NCI-H345 treated with DMSO at 0.1 percent for 48 hours (cell line): ENCODE measurements around the gene CDK3.

ENCODE experiments used
- DNase-seq: peaks from one replicate; lab custom pipeline; 2025; ENCODE audit not compliant: unreplicated experiment; lab: John Stamatoyannopoulos, UW

Gene CDK3

DNA sequence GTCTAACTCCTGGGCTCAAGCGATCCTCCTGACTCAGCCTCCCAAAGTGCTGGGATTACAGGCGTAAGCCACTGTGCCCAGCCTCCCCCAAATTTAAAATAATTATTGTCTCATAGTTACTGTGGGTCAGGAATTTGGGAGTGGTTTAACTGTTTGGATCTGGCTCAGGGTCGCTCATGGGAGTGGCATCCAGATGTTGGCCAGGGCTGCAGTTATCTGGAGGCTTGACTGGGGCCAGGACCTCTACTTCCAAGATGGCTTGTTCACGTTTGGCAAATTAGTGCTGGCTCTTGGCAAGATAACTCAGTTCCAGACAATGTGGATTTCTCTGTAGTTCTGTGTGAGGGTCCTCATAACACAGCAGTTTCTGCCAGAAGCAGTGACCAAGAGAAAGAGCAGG, 13.6 kb upstream of the CDK3 start:
- DNase-seq = no peak

- no peak for DNase-seq
Observed at GRCh38 chr17:75991396-75991795, 9.3 kb upstream of the CDK3 start.

DNA sequence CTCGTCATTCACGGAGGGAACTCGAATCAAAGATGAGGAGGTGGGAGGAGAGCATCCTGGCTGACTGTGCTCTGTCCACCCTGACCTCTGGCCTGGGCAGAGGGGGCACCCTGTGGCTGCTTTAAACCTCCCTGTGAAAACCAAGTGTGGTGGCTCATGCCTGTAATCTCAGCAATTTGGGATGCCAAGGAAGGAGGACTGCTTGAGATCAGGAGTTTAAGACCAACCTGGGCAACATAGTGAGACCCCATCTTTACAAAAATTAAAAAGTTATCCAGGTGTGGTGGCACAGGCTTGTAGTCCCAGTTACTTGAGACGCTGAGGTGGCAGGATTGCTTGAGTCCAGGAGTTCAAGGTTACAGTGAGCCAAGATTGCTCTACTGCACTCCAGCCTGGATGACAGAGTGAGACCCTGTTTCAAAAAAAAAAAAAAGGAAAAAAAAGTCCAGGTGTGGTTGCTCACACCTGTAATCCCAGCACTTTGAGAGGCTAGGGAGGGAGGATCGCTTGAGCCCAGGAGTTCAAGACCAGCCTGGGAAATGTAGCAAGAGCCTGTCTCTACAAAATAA, 5.8 kb upstream of the CDK3 start:
- DNase-seq = no peak

DNA sequence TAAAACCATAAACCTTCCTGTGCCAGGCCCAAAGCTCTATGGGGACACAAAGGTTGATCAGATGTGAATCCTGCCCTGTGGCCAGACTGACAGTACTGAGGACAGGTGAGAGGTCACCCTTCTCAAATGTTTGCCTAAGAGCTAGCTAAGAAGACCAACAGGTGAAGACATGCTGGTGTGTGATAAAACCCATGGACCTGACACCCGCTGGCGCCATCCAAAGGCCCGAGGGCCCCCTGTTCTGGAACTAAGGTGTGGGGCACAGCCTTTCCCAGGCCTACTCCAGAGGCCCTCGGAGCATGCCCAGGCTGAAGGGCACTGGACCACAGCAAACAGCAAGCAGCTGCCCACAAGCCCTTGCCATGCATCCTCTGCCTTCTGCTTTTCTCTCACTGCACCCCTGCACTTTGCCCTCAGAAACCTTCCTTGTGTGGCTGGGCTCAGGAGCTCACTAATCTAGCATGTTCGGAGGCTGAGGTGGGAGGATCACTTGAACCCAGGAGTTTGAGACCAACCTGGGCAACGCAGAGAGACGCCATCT, 5.2 kb upstream of the CDK3 start:
- DNase-seq = no peak

DNA sequence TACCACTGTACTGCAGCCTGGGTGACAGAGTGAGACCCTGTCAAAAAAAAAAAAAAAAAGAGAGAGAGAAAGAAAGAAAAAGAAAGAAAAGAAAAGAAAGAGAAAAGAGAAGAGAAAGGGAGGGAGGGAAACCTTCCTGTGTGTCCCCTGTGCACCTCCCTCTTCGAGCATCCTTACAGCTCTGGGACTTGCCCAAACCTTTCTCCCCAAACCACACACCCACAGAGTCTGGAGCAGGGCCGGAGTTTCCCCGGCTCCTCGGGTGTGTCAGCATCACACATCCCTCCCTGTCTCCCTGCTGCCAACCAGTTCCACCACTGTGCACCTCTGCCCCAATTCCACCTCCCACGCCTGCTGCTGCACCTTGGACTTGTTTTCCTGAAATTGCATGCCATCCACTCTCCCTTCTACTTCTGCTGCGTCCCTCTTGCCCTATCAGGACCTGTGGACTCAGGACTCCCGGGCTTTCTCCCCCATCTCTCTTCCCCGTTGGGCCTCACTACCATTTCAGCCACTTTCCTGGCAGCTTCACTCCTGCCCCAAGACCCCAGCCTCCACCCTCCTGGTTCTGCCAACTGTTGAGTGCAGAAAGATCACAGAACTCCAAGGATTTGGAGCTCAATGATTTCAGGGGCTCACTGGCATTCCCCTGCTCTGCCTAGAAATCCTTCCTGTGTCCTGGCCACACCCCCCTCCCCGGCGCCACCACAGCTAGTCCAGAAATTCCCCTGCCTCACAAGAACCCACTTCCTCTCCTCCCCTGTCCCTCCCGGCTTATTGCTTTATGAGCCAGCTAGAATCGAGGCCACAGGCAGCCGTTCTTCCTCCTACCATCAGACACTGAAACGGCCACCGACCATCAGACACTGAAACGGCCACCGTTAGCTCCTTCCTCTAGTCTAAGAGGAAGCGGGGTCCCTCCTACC, 3.7 kb upstream of the CDK3 start:
- no peak for DNase-seq

DNA sequence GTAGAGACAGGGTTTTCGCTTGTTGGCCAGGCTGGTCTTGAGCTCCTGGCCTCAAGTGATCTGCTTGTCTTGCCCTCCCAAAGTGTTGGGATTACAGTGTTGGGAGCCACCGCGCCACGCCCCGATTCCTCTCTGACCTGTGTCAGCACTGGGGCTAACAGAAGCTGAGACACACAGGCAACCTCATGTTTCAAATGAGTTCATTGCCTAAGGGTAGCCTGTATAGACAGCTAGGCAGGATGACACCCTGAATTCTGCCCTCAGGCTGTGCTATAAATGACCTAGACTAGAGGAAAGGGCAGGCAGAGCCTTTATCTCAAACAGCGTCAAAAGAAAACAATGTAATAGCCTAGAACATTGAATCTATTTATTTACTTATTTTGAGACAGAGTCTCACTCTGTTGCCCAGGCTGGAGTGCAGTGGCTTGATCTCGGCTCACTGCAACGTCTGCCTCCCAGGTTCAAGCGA, 2.3 kb upstream of the CDK3 start:
- DNase-seq = no peak

DNA sequence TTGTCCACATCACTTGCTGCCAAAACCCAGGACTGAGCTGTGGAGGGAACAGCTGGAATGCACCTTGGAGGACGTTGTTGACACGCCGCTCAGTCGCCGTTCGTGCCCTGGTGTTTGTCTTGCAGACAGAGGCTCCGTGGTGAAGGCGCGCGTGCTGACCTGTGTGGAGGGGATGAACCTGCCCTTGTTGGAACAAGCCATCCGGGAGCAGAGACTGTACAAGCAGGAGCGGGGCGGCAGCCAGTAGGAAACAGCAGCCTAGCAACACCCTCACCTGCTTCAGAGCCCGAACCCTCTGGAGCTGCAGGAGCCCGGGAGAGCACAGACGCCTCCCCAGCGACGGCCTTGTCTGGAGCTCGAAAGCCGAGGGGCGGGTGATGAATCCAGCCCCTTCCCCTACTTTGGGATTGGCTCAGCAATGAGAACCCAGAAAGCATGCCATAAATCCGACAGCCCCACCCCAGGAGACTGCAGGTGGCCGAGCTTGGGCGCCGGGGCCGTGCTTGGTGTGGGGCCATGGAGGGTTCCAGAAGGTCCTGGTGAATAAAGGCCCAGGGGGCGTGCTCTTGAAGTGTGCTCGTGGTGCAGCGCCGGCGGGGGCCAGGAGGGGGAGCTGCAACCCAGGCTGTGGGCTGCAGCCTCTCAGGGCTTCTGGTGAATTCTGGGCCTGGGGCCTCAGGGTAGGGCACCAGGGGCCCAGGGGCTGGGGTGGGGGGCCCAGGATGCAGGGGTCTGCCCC, 470 bp upstream of the CDK3 start:
- peak; percentile 15 for DNase-seq

DNA sequence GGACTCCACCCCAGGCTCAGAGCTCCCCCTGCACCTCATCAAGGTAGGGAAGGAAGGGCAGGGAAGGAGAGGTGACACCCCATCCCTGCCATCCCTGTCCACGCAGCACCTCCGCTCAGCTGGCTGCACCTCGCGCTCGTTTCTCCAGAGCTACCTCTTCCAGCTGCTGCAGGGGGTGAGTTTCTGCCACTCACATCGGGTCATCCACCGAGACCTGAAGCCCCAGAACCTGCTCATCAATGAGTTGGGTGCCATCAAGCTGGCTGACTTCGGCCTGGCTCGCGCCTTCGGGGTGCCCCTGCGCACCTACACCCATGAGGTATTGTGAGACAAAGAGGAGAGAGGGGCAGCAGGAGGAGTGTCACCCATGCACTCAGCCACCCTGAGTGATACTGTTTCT, 1.4 kb downstream of the CDK3 start:
- no peak for DNase-seq

- DNase-seq = no peak
Observed at GRCh38 chr17:76003915-76004314, 3.3 kb downstream of the CDK3 start.

- DNase-seq = no peak
Observed at GRCh38 chr17:76004750-76005262, 4.2 kb downstream of the CDK3 start.

DNA sequence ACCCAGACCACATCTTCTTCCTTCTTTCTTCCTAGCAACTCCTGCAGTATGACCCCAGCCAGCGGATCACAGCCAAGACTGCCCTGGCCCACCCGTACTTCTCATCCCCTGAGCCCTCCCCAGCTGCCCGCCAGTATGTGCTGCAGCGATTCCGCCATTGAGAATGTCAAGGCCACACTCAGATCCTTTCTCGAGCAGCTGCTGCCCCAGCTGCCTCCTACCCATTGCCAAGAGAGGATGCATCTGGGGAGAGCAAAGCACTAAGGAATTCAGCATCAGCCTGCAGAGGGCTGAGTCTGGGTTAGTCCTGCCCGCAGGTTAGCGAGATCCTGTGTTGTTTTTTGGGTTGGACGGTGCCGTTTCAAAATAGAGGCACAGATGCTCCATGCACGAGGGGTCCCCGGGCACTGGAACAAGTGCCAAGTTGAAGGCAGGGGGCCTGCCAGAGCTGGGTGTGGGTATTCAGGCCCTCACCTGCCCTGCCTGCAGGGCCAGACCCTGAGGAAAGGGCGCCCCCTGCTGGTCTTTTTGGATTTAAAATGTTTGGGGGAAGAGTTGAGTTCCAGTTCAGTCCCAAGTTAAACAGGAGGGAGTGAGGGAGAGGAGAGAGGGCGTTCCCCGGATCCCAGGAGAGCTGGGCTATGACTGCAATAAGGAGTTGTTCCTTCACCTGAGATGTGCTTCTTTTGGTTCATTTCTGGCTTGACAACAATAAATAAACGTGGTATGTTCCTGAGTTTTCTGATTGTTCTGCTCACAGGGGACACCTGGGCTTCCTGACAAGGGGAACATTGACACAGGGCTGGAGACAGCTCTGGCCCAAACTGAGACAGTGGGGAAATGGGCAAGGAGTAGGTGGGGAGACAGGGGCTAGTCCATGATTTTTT, 4.9 kb downstream of the CDK3 start:
- DNase-seq = peak; percentile 61

- DNase-seq = no peak
Observed at GRCh38 chr17:76007131-76007849, 6.6 kb downstream of the CDK3 start.

- DNase-seq = no peak
Observed at GRCh38 chr17:76007850-76008165, 7.2 kb downstream of the CDK3 start.

- no peak for DNase-seq
Observed at GRCh38 chr17:76008208-76008607, 7.6 kb downstream of the CDK3 start.

DNA sequence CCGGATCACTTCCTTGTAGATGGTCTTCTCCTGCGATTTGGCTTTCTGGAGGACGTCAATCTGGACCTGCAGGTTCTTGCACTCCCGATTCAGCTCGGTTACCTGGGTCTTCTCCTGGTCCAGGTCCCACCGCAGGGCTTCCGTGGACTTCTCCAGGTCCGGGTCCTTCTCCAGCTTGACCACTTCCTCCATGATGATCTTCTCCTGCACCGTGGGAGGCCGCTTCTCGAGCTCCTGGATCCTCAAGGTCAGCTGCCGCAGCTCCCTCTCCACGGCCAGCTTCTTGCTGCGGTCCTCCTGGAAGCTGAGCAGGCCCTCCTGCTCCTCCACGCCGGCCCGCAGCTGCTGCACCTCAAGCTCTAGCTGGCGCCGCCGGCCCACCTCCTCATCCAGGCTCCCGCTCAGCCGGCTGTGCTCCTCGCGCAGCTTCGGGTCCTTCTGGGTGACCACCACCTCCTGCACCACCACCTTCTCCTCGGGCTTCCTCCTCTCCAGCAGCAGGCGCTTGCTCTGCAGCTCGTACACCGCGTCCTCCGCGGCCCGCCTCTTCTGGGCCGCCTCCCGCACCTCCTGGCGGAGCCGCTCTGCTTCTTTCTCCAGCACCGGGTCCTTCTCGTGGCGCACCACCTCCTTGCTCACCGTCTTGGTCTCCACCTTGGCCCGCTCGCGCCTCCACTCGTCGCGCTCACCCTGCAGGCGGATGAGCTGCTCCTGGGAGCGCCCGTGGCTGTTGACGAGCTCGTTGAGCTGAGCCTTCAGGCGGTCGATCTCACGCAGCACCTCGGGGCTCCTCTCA, 8.2 kb downstream of the CDK3 start:
- no peak for DNase-seq

DNA sequence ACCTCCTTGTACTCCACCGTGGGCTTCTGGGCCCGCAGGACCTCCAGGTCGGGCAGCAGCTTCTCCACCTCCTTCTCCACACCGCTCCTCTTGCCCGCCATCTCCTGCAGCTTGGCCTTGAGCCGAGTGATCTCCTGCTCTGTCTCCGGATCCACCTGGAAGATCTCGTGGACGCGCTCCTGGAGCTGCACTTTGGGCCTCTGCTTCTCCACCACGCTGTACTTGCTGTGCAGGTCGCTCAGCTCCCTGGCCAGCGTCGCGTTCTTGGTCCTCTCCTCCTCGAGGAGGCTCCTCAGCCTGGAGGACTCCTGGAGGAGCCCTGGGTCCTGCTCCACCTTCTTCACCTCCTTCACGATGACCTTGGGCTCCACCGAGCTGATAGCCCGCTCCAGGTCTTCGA, 8.8 kb downstream of the CDK3 start:
- DNase-seq = no peak

DNA sequence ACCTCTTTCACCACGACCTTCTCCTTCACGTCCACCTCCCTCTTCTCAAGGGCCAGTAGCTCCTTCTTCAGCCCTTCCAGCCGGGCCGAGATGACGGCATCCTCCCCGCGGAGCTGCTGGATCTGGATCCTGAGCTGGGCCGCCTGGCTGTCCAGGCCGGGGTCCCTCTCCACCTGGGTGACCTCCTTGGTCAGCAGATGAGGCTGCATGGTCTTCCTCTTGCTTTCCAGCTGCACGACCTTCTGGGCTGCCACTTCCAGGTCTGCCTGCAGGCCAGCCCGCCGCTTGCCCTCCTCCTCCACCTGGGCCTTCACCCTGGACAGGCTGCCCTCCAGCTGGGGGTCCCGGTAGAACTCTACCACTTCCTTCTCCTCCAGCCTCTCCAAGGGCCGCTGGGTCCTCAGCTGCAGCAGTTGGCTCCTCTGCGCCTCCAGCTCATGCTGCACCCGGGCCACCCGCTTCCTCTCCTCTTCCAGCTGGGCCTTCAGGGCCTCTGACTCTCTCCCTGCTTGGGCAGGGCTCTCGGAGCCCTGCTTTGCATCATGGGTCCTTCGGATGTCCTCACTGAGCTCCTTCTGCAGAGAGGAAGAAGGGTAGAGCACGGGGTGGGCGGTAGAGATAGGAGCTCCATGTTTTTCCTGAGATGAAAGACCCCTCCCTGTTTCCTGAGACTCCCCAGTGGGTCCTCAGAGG, 9.5 kb downstream of the CDK3 start:
- DNase-seq = no peak

DNA sequence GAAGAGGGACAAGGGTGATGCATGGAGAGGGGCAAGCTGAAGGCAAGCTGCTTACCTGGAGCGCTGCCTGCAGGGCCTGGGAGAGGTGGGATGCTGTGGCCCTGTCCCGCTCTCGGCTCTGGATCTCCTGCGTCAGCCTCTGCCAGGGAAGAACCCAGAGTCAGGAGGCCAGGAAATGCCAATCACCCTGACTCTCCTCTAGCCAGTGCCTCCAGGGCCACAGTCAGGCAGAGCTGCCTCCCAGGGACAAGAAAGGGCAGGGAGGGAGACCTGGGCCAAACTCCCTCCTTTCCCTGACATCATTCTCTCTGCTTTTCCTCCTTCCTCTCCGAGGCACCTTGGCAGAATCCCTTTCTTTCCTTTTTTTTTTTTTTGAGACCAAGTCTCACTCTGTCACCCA, 11.3 kb downstream of the CDK3 start:
- DNase-seq = no peak
